ENCODE measurements around the gene MBOAT1.

MBOAT1 gene

GRCh38 chr6:20119485-20119884, 92.8 kb downstream of the MBOAT1 start:
- no peaks in the 10 kb centered on the region for H3K27me3 ChIP-seq (ENCODE audit: control insufficient read depth, insufficient read depth, low read length)
- H3K9me3 ChIP-seq (ENCODE audit: control insufficient read depth, insufficient read depth, low read length): no peaks in the 10 kb centered on the region
- peaks cover 8% of the 10 kb centered on the region for H3K4me1 ChIP-seq (ENCODE audit: control insufficient read depth, insufficient read depth, low read length)
- no peak overlapping the region for H3K4me3 ChIP-seq (ENCODE audit: low read depth, low read length)
- no peak overlapping the region for H3K9ac ChIP-seq (ENCODE audit: low read depth, low read length)
- H3K36me3 ChIP-seq (ENCODE audit: control insufficient read depth, insufficient read depth, low read length): no peaks in the 10 kb centered on the region

GRCh38 chr6:20118892-20119291, 93.4 kb downstream of the MBOAT1 start:
- H3K27me3 ChIP-seq (ENCODE audit: control insufficient read depth, insufficient read depth, low read length): no peaks in the 10 kb centered on the region
- H3K9ac ChIP-seq (ENCODE audit: low read depth, low read length): no peak overlapping the region

GRCh38 chr6:20117474-20117873, 94.8 kb downstream of the MBOAT1 start:
- no peaks in the 10 kb centered on the region for H3K27me3 ChIP-seq (ENCODE audit: control insufficient read depth, insufficient read depth, low read length)
- peaks cover 13% of the 10 kb centered on the region for H3K4me1 ChIP-seq (ENCODE audit: control insufficient read depth, insufficient read depth, low read length)
- no peak overlapping the region for H3K4me3 ChIP-seq (ENCODE audit: low read depth, low read length)
- no peaks in the 10 kb centered on the region for H3K9me3 ChIP-seq (ENCODE audit: control insufficient read depth, insufficient read depth, low read length)
- H3K9ac ChIP-seq (ENCODE audit: low read depth, low read length): no peak overlapping the region
- H3K36me3 ChIP-seq (ENCODE audit: control insufficient read depth, insufficient read depth, low read length): no peaks in the 10 kb centered on the region

More at GRCh38 chr6:20118892-20119291, 93.4 kb downstream of the MBOAT1 start:
- no peaks in the 10 kb centered on the region for H3K36me3 ChIP-seq (ENCODE audit: control insufficient read depth, insufficient read depth, low read length)
- peaks cover 8% of the 10 kb centered on the region for H3K4me1 ChIP-seq (ENCODE audit: control insufficient read depth, insufficient read depth, low read length)
- no peak overlapping the region for H3K4me3 ChIP-seq (ENCODE audit: low read depth, low read length)
- H3K9me3 ChIP-seq (ENCODE audit: control insufficient read depth, insufficient read depth, low read length): no peaks in the 10 kb centered on the region

GRCh38 chr6:20116792-20117191, 95.5 kb downstream of the MBOAT1 start:
- Histone ChIP-seq H3K9me3 (ENCODE audit: control insufficient read depth, insufficient read depth, low read length) (no peaks in the 10 kb centered on the region), H3K4me1 (ENCODE audit: control insufficient read depth, insufficient read depth, low read length) (peaks cover 13% of the 10 kb centered on the region), H3K9ac (ENCODE audit: low read depth, low read length) (no peak overlapping the region), H3K36me3 (ENCODE audit: control insufficient read depth, insufficient read depth, low read length) (no peaks in the 10 kb centered on the region), H3K4me3 (ENCODE audit: low read depth, low read length) (no peak overlapping the region), H3K27me3 (ENCODE audit: control insufficient read depth, insufficient read depth, low read length) (no peaks in the 10 kb centered on the region)

GRCh38 chr6:20115246-20115980, 96.9 kb downstream of the MBOAT1 start:
- Histone ChIP-seq H3K4me1 (ENCODE audit: control insufficient read depth, insufficient read depth, low read length) (peaks cover 13% of the 10 kb centered on the region), H3K36me3 (ENCODE audit: control insufficient read depth, insufficient read depth, low read length) (no peaks in the 10 kb centered on the region), H3K9ac (ENCODE audit: low read depth, low read length) (no peak overlapping the region), H3K9me3 (ENCODE audit: control insufficient read depth, insufficient read depth, low read length) (no peaks in the 10 kb centered on the region), H3K27me3 (ENCODE audit: control insufficient read depth, insufficient read depth, low read length) (no peaks in the 10 kb centered on the region), H3K4me3 (ENCODE audit: low read depth, low read length) (no peak overlapping the region)

GRCh38 chr6:20113649-20114224, 98.5 kb downstream of the MBOAT1 start:
- Histone ChIP-seq H3K9me3 (ENCODE audit: control insufficient read depth, insufficient read depth, low read length) (no peaks in the 10 kb centered on the region), H3K4me3 (ENCODE audit: low read depth, low read length) (no peak overlapping the region), H3K9ac (ENCODE audit: low read depth, low read length) (no peak overlapping the region), H3K4me1 (ENCODE audit: control insufficient read depth, insufficient read depth, low read length) (peaks cover 13% of the 10 kb centered on the region), H3K27me3 (ENCODE audit: control insufficient read depth, insufficient read depth, low read length) (no peaks in the 10 kb centered on the region), H3K36me3 (ENCODE audit: control insufficient read depth, insufficient read depth, low read length) (no peaks in the 10 kb centered on the region)

GRCh38 chr6:20112841-20113240, 99.4 kb downstream of the MBOAT1 start:
- H3K27me3 ChIP-seq (ENCODE audit: control insufficient read depth, insufficient read depth, low read length): no peaks in the 10 kb centered on the region
- no peak overlapping the region for H3K9ac ChIP-seq (ENCODE audit: low read depth, low read length)
- no peak overlapping the region for H3K4me3 ChIP-seq (ENCODE audit: low read depth, low read length)
- H3K36me3 ChIP-seq (ENCODE audit: control insufficient read depth, insufficient read depth, low read length): no peaks in the 10 kb centered on the region
- H3K9me3 ChIP-seq (ENCODE audit: control insufficient read depth, insufficient read depth, low read length): no peaks in the 10 kb centered on the region
- H3K4me1 ChIP-seq (ENCODE audit: control insufficient read depth, insufficient read depth, low read length): peaks cover 12% of the 10 kb centered on the region

- Histone ChIP-seq H3K4me1 (ENCODE audit: control insufficient read depth, insufficient read depth, low read length) (peaks cover 7% of the 10 kb centered on the region), H3K9ac (ENCODE audit: low read depth, low read length) (no peak overlapping the region), H3K36me3 (ENCODE audit: control insufficient read depth, insufficient read depth, low read length) (no peaks in the 10 kb centered on the region), H3K27me3 (ENCODE audit: control insufficient read depth, insufficient read depth, low read length) (no peaks in the 10 kb centered on the region), H3K9me3 (ENCODE audit: control insufficient read depth, insufficient read depth, low read length) (no peaks in the 10 kb centered on the region), H3K4me3 (ENCODE audit: low read depth, low read length) (no peak overlapping the region)
Observed at GRCh38 chr6:20112241-20112640, 100.0 kb downstream of the MBOAT1 start.

- Histone ChIP-seq H3K4me1 (ENCODE audit: control insufficient read depth, insufficient read depth, low read length) (peaks cover 4% of the 10 kb centered on the region), H3K36me3 (ENCODE audit: control insufficient read depth, insufficient read depth, low read length) (no peaks in the 10 kb centered on the region), H3K27me3 (ENCODE audit: control insufficient read depth, insufficient read depth, low read length) (no peaks in the 10 kb centered on the region)
Observed at GRCh38 chr6:20110478-20110877, 101.8 kb downstream of the MBOAT1 start.

GRCh38 chr6:20109526-20109925, 102.7 kb downstream of the MBOAT1 start:
- Histone ChIP-seq H3K4me1 (ENCODE audit: control insufficient read depth, insufficient read depth, low read length) (peaks cover 4% of the 10 kb centered on the region), H3K4me3 (ENCODE audit: low read depth, low read length) (no peak overlapping the region), H3K36me3 (ENCODE audit: control insufficient read depth, insufficient read depth, low read length) (no peaks in the 10 kb centered on the region), H3K27me3 (ENCODE audit: control insufficient read depth, insufficient read depth, low read length) (no peaks in the 10 kb centered on the region), H3K9ac (ENCODE audit: low read depth, low read length) (no peak overlapping the region), H3K9me3 (ENCODE audit: control insufficient read depth, insufficient read depth, low read length) (no peaks in the 10 kb centered on the region)

More at GRCh38 chr6:20110478-20110877, 101.8 kb downstream of the MBOAT1 start:
- Histone ChIP-seq H3K4me3 (ENCODE audit: low read depth, low read length) (no peak overlapping the region), H3K9me3 (ENCODE audit: control insufficient read depth, insufficient read depth, low read length) (no peaks in the 10 kb centered on the region), H3K9ac (ENCODE audit: low read depth, low read length) (no peak overlapping the region)

- Histone ChIP-seq H3K4me1 (ENCODE audit: control insufficient read depth, insufficient read depth, low read length) (no peaks in the 10 kb centered on the region), H3K36me3 (ENCODE audit: control insufficient read depth, insufficient read depth, low read length) (peaks cover 2% of the 10 kb centered on the region), H3K27me3 (ENCODE audit: control insufficient read depth, insufficient read depth, low read length) (no peaks in the 10 kb centered on the region), H3K9me3 (ENCODE audit: control insufficient read depth, insufficient read depth, low read length) (no peaks in the 10 kb centered on the region), H3K4me3 (ENCODE audit: low read depth, low read length) (no peak overlapping the region), H3K9ac (ENCODE audit: low read depth, low read length) (no peak overlapping the region)
Observed at GRCh38 chr6:20105838-20106237, 106.4 kb downstream of the MBOAT1 start.

- no peaks in the 10 kb centered on the region for H3K4me1 ChIP-seq (ENCODE audit: control insufficient read depth, insufficient read depth, low read length)
- H3K9ac ChIP-seq (ENCODE audit: low read depth, low read length): no peak overlapping the region
- H3K9me3 ChIP-seq (ENCODE audit: control insufficient read depth, insufficient read depth, low read length): no peaks in the 10 kb centered on the region
- peaks cover 2% of the 10 kb centered on the region for H3K36me3 ChIP-seq (ENCODE audit: control insufficient read depth, insufficient read depth, low read length)
- no peaks in the 10 kb centered on the region for H3K27me3 ChIP-seq (ENCODE audit: control insufficient read depth, insufficient read depth, low read length)
- H3K4me3 ChIP-seq (ENCODE audit: low read depth, low read length): no peak overlapping the region
Observed at GRCh38 chr6:20104696-20105095, 107.6 kb downstream of the MBOAT1 start.

All from iPS-15b (cell line).